ENCODE data around the gene KRTAP10-3. TPM values are rescaled to one million over a fixed set of nuclear protein-coding genes. Genes with fewer than 3 reads are reported as not detected.
"Not testable (repeated sequence)": the region's sequence is repeated elsewhere in the genome, so short reads cannot be mapped to it uniquely, and the experiment has no call there.

KRTAP10-3 gene
- polyA plus RNA-seq, 1 donor (not counting 4 experiments of a cell fraction or from before 2014, with no cell fraction given), result not detected

DNA sequence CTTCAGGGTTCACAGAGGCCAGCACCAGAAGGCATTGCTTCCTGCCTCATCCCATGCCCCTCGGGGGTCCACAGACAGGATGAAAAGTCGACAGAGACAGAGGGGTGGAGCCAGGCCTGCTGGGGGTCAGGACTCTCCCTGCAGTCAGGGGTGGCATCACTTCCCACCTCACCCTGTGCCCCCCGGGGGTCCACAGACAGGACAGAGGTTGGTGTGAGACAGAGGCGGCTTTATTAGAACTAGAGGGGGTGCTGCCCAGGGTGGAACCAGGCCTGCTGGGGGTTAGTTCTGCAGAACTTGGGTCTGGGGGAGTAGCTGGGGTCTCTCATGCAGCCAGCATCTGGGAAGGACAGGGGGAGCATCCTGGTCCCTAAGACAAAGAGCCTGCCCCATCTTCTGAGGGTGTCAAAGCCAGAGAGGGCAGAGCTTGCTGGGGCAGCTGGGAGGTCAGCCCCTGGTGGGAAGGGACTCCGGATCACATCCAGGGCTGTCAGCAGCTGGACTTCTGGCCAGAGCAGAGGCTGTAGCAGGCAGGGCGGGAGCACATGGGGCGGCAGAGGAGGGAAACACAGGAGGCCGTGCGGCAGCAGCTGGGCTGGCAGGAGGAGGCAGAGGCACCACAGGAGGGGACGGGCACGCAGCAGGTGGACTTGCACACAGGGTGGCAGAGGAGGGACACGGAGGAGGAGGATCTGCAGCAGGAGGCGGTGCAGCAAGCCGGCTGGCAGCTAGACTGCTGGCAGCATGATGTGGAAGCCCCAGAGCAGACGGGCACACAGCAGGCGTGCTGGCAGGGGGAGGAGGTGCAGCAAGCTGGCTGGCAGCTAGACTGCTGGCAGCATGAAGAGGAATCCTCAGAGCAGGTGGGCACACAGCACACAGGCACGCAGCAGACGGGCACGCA is 32.6 kb upstream of the KRTAP10-3 start:
- H3K27ac ChIP-seq (ENCODE audit: control insufficient read depth, insufficient read depth, low read length); H2AFZ ChIP-seq (ENCODE audit: control insufficient read depth, low read length); DNase-seq (ENCODE audit: low read depth, low spot score); H3K9me1 ChIP-seq (ENCODE audit: control insufficient read depth, extremely low read depth, insufficient read depth, low read length); H3K9ac ChIP-seq (ENCODE audit: control insufficient read depth, extremely low read depth, insufficient read depth, low read length); H3K4me3 ChIP-seq (ENCODE audit: control insufficient read depth in 2 of 3, extremely low read depth in 1 of 3, insufficient read depth in 2 of 3, low read depth in 1 of 3, low read length in 3 of 3); H3K79me2 ChIP-seq (ENCODE audit: control insufficient read depth, insufficient read depth, low read length); FAIRE-seq; H4K20me1 ChIP-seq (ENCODE audit: control insufficient read depth, extremely low read depth, insufficient read depth, low read length); dilution Hi-C loops (cut with MboI; ENCODE audit: extremely low pct_ligation_motif_present, low sequenced_read_pairs); H3K9me3 ChIP-seq (ENCODE audit: control insufficient read depth, low read depth, low read length); H3K4me2 ChIP-seq (ENCODE audit: control insufficient read depth, extremely low read depth, insufficient read depth, low read depth, low read length); H3K4me1 ChIP-seq (ENCODE audit: control insufficient read depth, extremely low read depth, insufficient read depth, low read length); H3K27me3 ChIP-seq (ENCODE audit: control insufficient read depth, extremely low read depth, insufficient read depth, low read length); H3K36me3 ChIP-seq (ENCODE audit: control insufficient read depth in 2 of 2, extremely low read depth in 1 of 2, insufficient read depth in 2 of 2, low read length in 2 of 2): not testable (repeated sequence)

DNA sequence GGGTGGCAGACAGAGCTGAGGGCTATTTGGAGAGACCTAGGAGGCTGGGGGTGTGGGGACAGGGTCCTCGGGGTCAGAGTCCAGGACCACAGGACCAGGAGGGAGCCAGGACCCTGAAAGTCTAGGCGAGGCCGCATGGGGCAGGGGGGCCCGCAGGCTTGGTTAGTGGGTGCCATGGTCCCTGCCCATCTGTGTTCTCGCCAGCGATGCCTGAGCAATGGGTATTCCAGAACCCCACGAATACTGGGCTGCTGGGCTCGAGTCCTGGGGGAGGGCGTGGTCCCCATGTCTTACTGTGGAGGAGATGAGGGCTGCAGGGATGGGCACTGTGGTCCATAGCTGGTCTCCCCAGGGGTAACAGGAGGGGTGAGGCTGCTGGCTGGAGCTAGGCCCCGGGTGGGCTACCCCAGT is 31.7 kb upstream of the KRTAP10-3 start:
- Histone ChIP-seq H3K4me3 (ENCODE audit: control insufficient read depth in 2 of 3, extremely low read depth in 1 of 3, insufficient read depth in 2 of 3, low read depth in 1 of 3, low read length in 3 of 3) (no peak overlapping the region), H3K4me1 (ENCODE audit: control insufficient read depth, extremely low read depth, insufficient read depth, low read length) (peaks cover 5% of the 10 kb centered on the region), H3K27me3 (ENCODE audit: control insufficient read depth, extremely low read depth, insufficient read depth, low read length) (no peaks in the 10 kb centered on the region), H3K4me2 (ENCODE audit: control insufficient read depth, extremely low read depth, insufficient read depth, low read depth, low read length) (no peak overlapping the region), H3K27ac (ENCODE audit: control insufficient read depth, insufficient read depth, low read length) (no peak overlapping the region), H3K36me3 (ENCODE audit: control insufficient read depth in 2 of 2, extremely low read depth in 1 of 2, insufficient read depth in 2 of 2, low read length in 2 of 2) (no peaks in the 10 kb centered on the region), H4K20me1 (ENCODE audit: control insufficient read depth, extremely low read depth, insufficient read depth, low read length) (no peaks in the 10 kb centered on the region), H2AFZ (ENCODE audit: control insufficient read depth, low read length) (no peak overlapping the region), H3K9me1 (ENCODE audit: control insufficient read depth, extremely low read depth, insufficient read depth, low read length) (no peaks in the 10 kb centered on the region), H3K9ac (ENCODE audit: control insufficient read depth, extremely low read depth, insufficient read depth, low read length) (no peak overlapping the region), H3K79me2 (ENCODE audit: control insufficient read depth, insufficient read depth, low read length) (no peaks in the 10 kb centered on the region), H3K9me3 (ENCODE audit: control insufficient read depth, low read depth, low read length) (no peaks in the 10 kb centered on the region)
- dilution Hi-C loops (cut with MboI; ENCODE audit: extremely low pct_ligation_motif_present, low sequenced_read_pairs), result no loop called here
- no peak for FAIRE-seq
- TF ChIP-seq CTCF (optimal IDR thresholded peaks at IDR 0.05 in 1 of 3, IDR thresholded peaks at IDR 0.05 in 1 of 3, conservative IDR thresholded peaks at IDR 0.05 in 1 of 3; ENCODE audit: extremely low read depth in 1 of 3, insufficient read depth in 2 of 3, low read length in 3 of 3) (no peak), EZH2 (IDR thresholded peaks at IDR 0.05; ENCODE audit: low read length) (no peak)
- DNase-seq (ENCODE audit: low read depth, low spot score), result no peak

All from keratinocyte (primary cell).